Measurements from ENCODE around the gene SMAD3. TPM values are rescaled to one million over a fixed set of nuclear protein-coding genes. Genes with fewer than 3 reads are reported as not detected.

SMAD3 gene
- total RNA-seq, 2 donors from 2014 or later: 19.7 to 52.4 TPM

GRCh38 chr15:67176195-67176971, 111.0 kb downstream of the SMAD3 start:
- Histone ChIP-seq H3K9me3 (no peaks in the 10 kb centered on the region), H3K4me1 (peaks cover 15% of the 10 kb centered on the region), H3K27me3 (no peaks in the 10 kb centered on the region), H3K4me3 (no peak overlapping the region), H3K36me3 (replicated peaks in 1 of 2; ENCODE audit: insufficient read depth in 1 of 2, low read depth in 2 of 2) (no peaks in the 10 kb centered on the region), H3K27ac (peak overlapping the region in 1 of 4 donors; percentile 17)
- intact Hi-C loops (cut with DNase I): no loop called here
- TF ChIP-seq CTCF (IDR thresholded peaks at IDR 0.05): no peak
- no peak for TF ChIP-seq POLR2A (IDR thresholded peaks at IDR 0.05)
- WGBS, 2 donors: 51 to 67% methylated on average over 13 to 14 of the region's 14 CpGs
- ATAC-seq (no peak), DNase-seq (peak in 3 of 4 donors; percentile 43 to 77 (median 44))

- ATAC-seq (no peak), DNase-seq (no peak)
- 81 to 85% methylated on average over 4 to 6 of the region's 6 CpGs for WGBS, 2 donors
- intact Hi-C loops (cut with DNase I): no loop called here
- H3K36me3 ChIP-seq (replicated peaks in 1 of 2; ENCODE audit: insufficient read depth in 1 of 2, low read depth in 2 of 2): no peaks in the 10 kb centered on the region
- no peak overlapping the region for H3K4me3 ChIP-seq
- no peak for TF ChIP-seq CTCF (IDR thresholded peaks at IDR 0.05)
- TF ChIP-seq POLR2A (IDR thresholded peaks at IDR 0.05): no peak
- no peak overlapping the region for H3K27ac ChIP-seq
- H3K9me3 ChIP-seq: no peaks in the 10 kb centered on the region
- H3K27me3 ChIP-seq: no peaks in the 10 kb centered on the region
- H3K4me1 ChIP-seq: peaks cover 15% of the 10 kb centered on the region
Measured at GRCh38 chr15:67177752-67178151, 112.3 kb downstream of the SMAD3 start.

- DNase-seq: no peak
- Histone ChIP-seq H3K4me3 (no peak overlapping the region), H3K4me1 (peaks cover 15% of the 10 kb centered on the region), H3K27me3 (no peaks in the 10 kb centered on the region), H3K9me3 (no peaks in the 10 kb centered on the region), H3K27ac (no peak overlapping the region), H3K36me3 (replicated peaks in 1 of 2; ENCODE audit: insufficient read depth in 1 of 2, low read depth in 2 of 2) (peaks cover 0 to under 1% of the 10 kb centered on the region in 2 donors)
- WGBS, 2 donors: 79 to 84% methylated on average over 11 of the region's 11 CpGs
- TF ChIP-seq CTCF (IDR thresholded peaks at IDR 0.05): no peak
- TF ChIP-seq POLR2A (IDR thresholded peaks at IDR 0.05): no peak
- intact Hi-C loops (cut with DNase I): no loop called here
- peak; percentile 49 for ATAC-seq
Measured at GRCh38 chr15:67178569-67179210, 113.3 kb downstream of the SMAD3 start.

- H3K27ac ChIP-seq: no peak overlapping the region
- intact Hi-C loops (cut with DNase I): no loop called here
- H3K36me3 ChIP-seq (replicated peaks in 1 of 2; ENCODE audit: insufficient read depth in 1 of 2, low read depth in 2 of 2): peaks cover 0 to 3% of the 10 kb centered on the region in 2 donors
- no peak overlapping the region for H3K4me3 ChIP-seq
- no peak for DNase-seq
- H3K27me3 ChIP-seq: no peaks in the 10 kb centered on the region
- H3K9me3 ChIP-seq: no peaks in the 10 kb centered on the region
- H3K4me1 ChIP-seq: peaks cover 15% of the 10 kb centered on the region
- no peak for ATAC-seq
- TF ChIP-seq CTCF (IDR thresholded peaks at IDR 0.05) (no peak), POLR2A (IDR thresholded peaks at IDR 0.05) (no peak)
- 87 to 96% methylated on average over 4 to 9 of the region's 9 CpGs for WGBS, 2 donors
Measured at GRCh38 chr15:67179411-67179995, 114.1 kb downstream of the SMAD3 start.

All from body of pancreas (tissue), 4 donors.